HG03139 (cell line): ENCODE results near the gene ADK.
"Not testable (repeated sequence)": the region's sequence is repeated elsewhere in the genome, so short reads cannot be mapped to it uniquely, and the experiment has no call there.

ENCODE experiments used
- ATAC-seq: cut with Tn5 transposase; IDR thresholded peaks from one replicate; pipeline ENCODE4 v1.9.1; 2021; ENCODE audit not compliant: unreplicated experiment

Gene ADK

DNA sequence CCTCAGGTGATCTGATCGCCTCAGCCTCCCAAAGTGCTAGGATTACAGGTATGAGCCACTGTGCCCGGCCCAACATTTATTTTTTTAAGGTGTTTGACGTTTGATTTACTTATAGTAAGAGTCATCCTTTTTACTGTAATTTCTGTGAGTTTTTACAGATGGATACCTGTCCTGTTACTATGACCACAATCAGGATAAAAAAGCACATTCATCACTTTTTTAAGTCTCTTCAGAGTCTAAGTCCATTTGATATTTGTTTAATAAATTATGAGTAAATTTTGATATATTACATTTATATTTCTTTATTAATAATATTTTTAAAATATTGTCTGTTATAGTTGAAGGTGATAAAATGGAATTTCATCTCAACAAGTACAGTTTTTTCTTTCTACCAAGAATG lies 374.9 kb downstream of the ADK start:
- ATAC-seq, result no peak

DNA sequence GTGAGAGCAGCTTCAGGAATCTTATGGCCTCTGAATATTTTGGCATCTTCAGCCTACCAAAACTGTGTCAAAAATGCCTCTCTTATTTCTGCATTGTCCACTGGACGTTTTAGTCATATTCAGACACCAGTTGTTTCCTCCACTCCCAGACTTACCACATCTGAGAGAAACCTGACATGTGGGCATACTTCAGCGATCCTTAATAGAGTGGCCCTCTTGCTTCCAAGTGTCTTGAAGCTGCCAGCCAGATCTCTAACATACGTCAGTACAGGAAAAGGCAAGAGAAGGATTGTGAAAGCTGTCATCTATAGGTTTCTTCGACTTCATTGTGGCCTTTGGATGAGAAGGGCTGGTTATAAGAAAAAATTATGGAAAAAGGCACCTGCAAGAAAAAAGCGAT lies 376.6 kb downstream of the ADK start:
- not testable (repeated sequence) for ATAC-seq

DNA sequence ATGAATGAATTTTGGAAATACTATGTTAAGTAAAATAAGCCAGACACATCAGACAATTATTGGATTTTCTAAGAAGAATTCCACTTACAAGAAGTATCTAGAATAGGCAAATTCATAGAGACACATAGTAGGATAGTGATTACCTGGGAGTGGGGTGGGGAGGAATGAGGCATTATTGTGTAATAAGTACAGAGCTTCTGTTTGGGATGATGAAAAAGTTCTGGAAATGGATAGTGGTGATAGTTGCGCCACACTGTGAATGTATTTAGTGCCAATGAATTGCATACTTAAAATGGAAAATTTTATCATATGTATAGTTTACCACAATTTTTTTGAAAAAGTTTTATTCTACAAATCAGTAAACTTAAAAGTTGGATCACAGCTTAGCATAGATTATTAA lies 378.2 kb downstream of the ADK start:
- no peak for ATAC-seq

DNA sequence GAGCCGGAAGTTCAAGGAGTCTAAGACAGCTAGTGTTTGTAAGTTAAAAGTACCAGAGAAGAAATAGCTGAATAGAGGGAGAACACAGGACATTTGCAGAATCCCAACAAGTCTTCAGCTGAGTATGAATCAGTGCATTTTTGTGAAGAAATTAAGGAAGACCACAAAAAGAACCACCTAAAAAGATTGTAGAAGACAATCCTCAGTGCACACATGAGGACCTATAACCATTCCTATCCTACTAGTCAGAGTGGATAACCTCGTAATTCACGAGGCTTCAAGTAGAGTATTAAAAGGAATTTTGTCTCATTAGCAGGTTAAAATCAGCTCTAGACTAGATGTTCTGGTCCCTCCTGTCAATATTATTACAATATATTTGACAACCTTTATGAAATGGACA lies 380.0 kb downstream of the ADK start:
- ATAC-seq, result no peak

DNA sequence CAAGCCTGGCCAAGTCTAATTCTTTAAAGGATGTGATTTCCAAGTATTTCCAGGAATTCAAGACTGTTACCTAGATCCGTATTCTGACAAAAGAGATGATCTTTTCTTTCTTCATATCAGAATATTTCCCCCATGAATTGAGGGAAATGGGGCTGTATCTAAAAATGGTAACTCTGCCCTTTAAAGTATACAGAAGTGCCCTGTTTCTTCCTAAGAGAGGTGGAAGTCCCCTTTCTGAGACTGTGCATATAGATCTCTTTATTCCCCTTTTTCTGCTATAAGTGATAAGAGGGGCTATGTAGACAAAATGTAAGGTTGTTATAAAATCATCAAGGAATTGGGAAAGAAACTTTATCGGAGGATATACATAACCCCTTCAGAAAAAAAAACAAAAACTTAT lies 388.3 kb downstream of the ADK start:
- no peak for ATAC-seq

DNA sequence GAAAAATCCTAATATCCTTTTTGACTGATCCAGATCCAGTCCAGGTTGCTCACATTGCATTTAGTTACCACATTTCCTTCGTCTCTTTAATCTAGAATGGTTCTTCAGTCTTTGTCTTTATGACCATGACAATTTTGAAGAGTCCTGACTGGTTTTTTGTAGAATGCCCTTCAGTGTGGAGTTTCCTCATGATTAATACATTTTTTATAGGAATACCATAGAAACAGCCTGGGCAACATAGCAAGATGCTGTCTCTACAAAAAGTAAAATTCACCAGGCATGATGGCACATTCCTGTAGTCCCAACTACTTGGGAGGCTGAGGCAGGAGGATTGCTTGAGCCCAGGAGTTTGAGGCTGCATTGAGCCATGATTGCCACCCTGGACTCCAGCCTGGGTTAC lies 390.4 kb downstream of the ADK start:
- no peak for ATAC-seq

DNA sequence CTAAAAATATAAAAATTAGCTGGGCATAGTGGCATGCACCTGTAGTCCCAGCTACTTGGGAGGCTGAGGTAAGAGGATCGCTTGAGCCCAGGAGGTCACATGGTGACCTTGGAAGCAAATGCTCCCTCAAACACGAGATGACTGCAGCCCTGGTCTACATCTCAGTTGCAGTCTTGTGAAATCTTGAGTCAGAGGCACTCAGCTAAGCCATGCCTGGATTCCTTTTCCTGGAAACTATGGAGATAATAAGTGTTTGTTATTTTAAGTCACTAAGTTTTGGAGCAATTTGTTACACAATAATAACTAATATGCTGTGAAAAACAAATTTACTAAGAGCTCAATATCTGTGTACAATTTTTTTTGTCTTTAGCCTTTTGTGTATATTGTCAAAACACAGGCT lies 391.1 kb downstream of the ADK start:
- no peak for ATAC-seq

DNA sequence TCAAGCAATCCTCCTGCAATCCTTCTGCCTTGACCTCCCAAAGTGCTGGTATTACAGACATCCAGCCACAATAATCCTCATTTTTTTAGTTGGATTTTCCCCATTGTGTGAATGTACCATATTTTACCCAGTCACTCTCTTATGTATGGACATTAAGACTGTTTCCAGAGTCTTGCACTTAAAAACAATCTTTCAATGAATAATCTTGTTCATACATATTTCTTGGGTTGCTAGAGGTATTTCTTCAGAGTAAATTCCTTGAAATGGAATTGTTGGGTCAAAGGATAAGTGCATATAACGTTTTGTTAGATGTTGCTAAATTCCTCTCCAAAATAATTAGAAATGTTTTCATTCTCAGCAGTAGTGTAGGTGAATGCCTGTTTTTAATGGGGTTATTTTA lies 392.3 kb downstream of the ADK start:
- no peak for ATAC-seq

DNA sequence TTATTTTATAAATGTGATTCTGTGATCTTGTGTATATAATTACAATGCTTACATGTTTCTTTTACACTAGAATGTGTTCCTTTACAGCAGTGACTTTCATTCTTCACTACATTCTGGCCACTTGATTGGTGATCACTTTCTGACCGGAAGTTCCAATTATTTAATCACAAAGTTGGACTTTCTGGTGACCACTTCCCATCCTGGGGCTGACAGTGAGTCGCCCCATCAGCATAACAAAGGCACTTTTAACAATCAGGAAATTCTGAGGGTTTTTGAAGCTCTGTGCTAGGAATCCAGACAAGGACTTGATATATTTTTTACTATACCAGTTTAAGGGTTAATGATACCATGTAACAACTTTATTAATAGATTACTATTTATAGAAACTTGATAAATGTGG lies 393.1 kb downstream of the ADK start:
- no peak for ATAC-seq

DNA sequence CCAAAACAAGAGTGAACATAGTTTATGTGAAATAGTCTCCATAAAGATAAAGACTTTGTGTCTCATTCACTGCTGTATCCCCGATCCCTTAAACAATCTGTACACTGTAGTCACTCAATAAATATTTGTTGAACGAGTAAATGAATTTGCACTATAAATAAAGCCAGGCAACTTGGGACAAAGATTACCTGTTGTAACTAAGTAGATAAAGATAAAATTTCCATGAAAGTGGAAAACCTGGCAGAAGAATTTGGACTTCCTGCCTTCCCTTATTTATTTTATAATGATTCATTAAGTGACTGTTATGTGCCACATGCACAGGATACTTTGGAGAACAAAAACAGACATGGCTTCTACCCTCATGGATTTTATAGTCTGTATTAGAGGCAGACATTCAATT lies 397.7 kb downstream of the ADK start:
- ATAC-seq, result no peak

DNA sequence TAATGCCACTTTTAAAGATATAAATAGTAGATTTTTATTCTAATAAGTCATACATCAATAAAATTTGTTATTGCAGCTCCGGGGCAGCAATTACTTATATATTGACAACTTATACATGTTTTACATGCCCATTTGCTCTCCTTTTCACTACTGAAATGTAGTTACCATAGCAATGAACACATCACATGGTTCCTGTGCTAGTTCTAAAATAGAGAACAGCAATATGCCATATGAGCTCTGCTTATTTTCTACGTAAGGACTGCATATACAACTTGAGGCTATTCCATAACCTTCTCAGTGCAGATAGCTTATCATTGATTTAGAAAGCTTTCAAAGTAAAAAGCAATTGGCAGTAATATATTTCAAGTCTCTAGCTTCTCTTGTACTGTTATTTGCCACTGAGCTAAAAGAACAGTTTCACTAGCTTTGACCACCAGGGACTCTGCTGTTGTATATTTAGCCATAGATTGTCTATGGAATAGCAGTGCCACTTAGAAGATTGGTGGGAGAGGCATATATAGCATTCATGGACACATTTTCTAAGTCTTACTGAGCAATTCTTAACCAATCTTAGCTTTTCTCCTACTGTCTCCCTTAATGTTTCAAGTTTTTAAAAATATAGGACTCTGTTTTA lies 405.2 kb downstream of the ADK start:
- ATAC-seq, result no peak

DNA sequence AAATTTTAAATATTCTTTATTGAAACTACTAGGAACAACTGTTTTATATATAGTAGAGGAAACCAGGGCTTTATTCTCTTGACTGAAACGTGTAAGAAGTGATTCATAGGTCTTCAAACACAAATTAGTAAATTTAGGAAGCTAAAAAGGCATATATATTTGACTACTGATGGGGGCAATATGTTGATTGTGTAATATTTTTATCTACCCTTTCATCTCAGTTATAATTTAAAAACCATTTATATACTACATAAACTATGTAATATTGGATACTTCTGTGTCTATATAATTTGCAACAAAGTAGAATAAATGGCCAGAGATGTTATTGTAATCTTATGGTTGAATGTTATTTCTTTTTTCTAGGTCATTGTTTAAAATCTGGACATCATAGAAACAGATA lies 406.1 kb downstream of the ADK start:
- no peak for ATAC-seq

DNA sequence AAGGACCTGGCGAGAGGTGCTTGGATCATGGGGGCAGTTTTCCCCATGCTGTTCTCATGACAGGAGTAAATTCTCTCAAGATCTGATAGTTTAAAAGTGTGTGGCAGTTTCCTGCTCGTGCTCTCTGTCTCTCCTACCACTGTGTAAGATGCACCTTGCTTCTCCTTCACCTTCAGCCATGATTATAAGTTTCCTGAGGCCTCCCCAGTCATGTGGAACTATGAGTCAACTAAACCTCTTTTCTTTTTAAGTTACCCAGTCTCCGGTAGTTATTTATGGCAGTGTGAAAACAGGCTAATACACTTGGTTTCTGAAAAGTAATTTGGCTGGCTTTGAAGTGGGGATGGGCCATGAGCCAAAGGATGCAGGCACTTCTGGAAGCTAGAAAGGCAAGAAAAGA lies 407.4 kb downstream of the ADK start:
- no peak for ATAC-seq

DNA sequence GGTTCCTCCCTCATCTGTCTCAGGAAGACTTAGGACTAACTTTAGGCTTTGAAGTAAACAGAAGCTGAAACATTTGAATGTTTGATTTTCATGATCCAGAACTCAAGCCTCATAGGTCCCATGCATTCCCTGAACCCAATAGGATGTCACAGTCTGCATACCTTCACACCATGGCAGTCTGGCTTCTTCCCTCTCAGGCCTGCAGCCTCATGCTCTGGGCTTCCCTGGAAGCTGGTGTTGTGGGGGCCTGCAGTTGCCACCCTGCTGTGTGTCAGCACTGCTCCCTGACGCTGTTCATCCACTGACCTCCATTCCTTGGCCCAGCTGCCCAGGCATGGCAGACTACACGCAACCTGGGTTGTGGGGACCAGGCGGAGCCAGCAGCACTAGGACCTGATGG lies 407.9 kb downstream of the ADK start:
- ATAC-seq, result no peak

DNA sequence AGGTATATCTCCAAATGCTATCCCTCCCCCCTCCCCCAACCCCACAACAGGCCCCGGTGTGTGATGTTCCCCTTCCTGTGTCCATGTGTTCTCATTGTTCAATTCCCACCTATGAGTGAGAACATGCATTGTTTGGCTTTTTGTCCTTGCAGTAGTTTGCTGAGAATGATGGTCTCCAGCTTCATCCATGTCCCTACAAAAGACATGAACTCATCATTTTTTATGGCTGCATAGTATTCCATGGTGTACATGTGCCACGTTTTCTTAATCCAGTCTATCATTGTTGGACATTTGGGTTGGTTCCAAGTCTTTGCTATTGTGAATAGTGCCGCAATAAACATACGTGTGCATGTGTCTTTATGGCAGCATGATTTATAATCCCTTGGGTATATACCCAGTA lies 417.9 kb downstream of the ADK start:
- ATAC-seq, result not testable (repeated sequence)

DNA sequence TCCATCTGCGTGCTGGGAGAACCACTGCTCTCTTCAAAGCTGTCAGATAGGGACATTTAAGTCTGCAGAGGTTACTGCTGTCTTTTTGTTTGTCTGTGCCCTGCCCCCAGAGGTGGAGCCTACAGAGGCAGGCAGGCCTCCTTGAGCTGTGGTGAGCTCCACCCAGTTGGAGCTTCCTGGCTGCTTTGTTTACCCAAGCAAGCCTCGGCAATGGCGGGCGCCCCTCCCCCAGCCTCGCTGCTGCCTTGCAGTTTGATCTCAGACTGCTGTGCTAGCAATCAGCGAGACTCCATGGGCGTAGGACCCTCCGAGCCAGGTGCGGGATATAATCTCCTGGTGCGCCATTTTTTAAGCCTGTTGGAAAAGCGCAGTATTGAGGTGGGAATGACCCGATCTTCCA lies 422.5 kb downstream of the ADK start:
- not testable (repeated sequence) for ATAC-seq

DNA sequence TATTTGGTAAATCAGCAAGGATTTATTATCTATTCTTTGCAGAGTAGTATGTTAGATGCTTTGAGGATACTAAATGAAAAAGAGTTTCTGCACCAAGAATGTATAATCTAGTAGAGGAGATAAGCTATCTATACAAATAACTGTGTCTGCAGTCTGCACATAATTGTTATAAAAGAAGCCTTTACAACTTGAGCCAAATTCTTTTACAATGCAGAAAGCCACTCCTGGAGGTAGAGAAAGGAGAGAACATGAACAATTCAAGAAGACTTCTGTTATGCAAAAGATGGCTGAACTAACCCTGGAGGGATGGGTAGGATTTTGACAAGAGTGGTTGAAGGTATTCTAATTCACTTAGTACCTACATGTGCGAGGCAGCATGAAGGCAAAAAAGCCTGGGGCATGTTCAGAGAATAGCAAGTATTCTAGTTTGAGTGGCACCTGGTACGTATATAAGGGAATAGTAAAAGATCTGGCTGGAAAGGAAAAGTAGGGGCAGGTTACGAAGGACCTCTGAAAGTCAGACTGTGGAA lies 424.2 kb downstream of the ADK start:
- no peak for ATAC-seq

DNA sequence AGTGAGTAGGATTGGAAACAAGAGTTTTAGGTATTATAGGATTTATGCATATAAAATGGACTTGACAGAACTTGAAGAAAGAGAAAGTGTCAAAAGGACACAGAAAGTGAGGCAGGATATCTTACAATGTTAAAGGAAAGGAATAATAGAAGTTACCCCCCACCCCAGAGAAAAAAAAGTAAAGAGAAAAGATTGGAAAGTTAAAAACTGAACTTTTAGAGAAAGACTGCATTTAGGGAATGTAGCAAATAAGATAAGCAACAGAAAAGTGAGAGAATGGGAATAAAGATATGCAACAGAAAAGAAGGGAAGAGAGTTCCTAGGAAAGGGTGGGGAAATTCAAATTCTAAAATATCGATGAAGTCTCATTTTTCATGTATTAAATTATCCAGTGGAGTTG lies 424.9 kb downstream of the ADK start:
- ATAC-seq, result no peak

DNA sequence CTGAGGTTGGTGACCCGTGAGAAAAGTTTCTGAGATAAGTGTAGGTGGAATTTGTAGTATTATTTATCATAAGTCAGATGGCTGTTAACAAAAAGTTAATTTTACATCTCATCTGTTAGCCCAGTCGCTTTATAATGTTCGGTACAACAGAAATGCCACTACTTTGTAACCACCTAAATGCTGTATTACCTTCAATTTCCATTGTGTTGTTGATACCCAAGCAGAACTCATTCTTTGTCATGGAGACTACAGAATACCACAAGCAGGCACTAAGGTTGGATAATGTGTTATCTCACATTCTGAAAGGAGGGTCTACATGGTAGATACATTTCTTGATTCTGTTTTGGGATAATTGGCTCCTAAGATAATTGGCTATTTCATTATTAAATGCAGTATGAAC lies 425.6 kb downstream of the ADK start:
- no peak for ATAC-seq

DNA sequence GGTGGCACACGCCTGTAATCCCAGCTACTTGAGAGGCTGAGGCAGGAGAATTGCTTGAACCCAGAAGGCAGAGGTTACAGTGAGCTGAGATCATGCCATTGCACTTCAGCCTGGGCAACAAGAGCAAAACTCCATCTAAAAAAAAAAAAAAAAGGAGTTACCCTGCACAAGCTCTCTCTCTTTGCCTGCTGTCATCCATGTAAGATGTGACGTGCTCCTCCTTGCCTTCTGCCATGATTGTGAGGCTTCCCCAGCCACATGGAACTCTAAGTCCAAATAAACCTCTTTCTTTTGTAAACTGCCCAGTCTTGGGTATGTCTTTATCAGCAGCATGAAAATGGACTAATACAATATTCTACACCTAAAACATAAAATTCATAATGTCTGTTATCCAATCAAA lies 429.4 kb downstream of the ADK start:
- not testable (repeated sequence) for ATAC-seq

DNA sequence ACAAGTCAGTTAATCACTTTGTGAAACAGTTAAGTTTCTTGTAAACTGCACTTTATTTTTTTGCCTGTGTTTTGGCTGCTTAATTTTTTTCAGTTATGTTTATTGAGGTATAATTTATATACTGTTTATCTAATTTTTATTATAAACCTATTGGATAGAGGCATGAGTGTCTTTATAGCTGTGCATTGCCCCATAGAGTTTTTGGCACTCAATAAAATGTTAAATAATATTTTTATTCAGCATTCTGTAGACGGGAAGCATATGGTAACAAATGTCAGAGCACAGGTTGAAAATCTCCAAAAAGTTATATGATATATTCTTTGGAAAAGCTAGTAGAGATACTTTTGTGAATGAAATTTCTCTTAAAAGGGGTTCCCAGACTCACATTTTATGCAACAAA lies 431.5 kb downstream of the ADK start:
- ATAC-seq, result no peak

DNA sequence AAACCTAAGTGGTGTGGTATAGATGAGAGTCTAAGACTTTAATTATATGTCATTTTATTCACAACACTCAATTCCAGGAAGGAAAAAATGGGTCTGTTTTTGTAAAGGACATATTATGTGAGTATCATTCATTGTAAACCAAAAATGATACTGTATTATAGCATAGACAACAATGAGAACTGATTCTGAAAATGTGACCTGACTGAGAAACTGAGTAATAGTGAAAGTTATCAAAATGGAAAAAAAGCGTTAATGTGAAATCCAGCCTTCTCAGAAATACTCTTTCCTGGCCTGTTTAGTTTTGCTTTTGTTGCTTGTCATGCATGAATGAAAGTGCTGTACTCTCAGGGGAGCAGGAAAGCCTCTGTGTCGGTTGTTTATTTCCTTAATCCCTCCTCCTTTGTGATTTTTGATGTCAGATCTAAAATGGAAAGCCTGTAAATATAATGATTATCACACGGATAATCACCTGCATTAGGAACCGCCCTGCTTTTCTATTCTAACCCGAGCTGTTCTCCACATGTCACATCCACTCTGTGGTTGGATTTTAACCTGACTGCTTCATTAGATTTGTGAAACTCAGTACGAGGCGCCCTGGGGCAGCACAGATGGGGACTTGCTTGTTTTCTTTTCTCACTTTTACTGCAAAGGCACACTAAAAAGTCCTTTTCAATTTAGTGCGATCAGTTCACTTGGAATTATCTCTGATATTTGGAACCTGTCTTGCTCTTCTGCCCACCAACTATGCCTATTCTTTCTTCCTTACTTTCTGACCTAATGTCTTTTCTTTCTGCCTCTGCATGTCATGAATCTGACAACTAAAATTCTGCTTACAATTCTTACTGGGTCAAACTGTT lies 434.4 kb downstream of the ADK start:
- ATAC-seq, result peak; percentile 53
